Measurements from ENCODE around the gene LAGE3. TPM values are rescaled to one million over a fixed set of nuclear protein-coding genes. Genes with fewer than 3 reads are reported as not detected.

The LAGE3 gene
- total RNA-seq, 2 donors from 2014 or later = 29.5 to 34.1 TPM

DNA sequence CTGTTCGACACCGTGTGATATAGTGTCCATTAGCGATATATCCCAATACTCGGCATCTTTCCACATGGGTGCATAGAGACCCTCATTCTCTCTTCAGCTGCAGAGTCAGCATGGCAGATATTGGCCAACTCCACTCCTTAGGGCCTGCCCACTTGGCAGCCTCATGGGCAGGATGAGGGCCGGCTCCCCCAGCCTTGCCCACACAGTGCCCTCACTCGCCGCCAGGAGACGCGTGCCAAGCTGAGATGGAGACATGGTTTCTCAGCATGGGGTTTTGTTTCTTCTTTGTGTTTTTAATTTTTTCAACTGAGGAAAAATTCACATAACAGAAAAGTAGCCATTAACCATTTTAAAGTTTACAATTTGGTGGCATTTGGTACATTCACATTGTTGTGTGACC, 26.3 kb downstream of the LAGE3 start:
- Mint-ChIP-seq H3K36me3 (ENCODE audit: low read depth) (peaks cover 25% of the 10 kb centered on the region), H3K27me3 (ENCODE audit: insufficient read depth) (peaks cover 3% of the 10 kb centered on the region), H3K9me3 (peaks cover 64% of the 10 kb centered on the region), H3K27ac (no peak overlapping the region), H3K4me1 (no peaks in the 10 kb centered on the region), H3K4me3 (no peak overlapping the region)
- Histone ChIP-seq H3K36me3 (ENCODE audit: control insufficient read depth, insufficient read depth, low read length) (peaks cover 5% of the 10 kb centered on the region), H3K27me3 (ENCODE audit: control insufficient read depth, insufficient read depth, low read length, poor library complexity, severe bottlenecking) (no peaks in the 10 kb centered on the region), H3K9ac (ENCODE audit: extremely low read depth, low read length, poor library complexity, severe bottlenecking) (no peak overlapping the region), H3K4me1 (ENCODE audit: control insufficient read depth, insufficient read depth, low read length) (no peaks in the 10 kb centered on the region), H3K9me3 (ENCODE audit: control insufficient read depth, low read length) (no peaks in the 10 kb centered on the region), H3K4me3 (ENCODE audit: low read length) (no peak overlapping the region), H3K27ac (ENCODE audit: low read depth, low read length) (no peak overlapping the region)
- TF ChIP-seq, protein P1, sequence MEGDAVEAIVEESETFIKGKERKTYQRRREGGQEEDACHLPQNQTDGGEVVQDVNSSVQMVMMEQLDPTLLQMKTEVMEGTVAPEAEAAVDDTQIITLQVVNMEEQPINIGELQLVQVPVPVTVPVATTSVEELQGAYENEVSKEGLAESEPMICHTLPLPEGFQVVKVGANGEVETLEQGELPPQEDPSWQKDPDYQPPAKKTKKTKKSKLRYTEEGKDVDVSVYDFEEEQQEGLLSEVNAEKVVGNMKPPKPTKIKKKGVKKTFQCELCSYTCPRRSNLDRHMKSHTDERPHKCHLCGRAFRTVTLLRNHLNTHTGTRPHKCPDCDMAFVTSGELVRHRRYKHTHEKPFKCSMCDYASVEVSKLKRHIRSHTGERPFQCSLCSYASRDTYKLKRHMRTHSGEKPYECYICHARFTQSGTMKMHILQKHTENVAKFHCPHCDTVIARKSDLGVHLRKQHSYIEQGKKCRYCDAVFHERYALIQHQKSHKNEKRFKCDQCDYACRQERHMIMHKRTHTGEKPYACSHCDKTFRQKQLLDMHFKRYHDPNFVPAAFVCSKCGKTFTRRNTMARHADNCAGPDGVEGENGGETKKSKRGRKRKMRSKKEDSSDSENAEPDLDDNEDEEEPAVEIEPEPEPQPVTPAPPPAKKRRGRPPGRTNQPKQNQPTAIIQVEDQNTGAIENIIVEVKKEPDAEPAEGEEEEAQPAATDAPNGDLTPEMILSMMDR (conservative IDR thresholded peaks at IDR 0.05) = no peak
- no peak for DNase-seq
- WGBS, 2 experiments (ENCODE audit: insufficient coverage in 1 of 2, insufficient read length in 1 of 2) = 98 to 100% methylated on average over 1 to 7 of the region's 9 CpGs

DNA sequence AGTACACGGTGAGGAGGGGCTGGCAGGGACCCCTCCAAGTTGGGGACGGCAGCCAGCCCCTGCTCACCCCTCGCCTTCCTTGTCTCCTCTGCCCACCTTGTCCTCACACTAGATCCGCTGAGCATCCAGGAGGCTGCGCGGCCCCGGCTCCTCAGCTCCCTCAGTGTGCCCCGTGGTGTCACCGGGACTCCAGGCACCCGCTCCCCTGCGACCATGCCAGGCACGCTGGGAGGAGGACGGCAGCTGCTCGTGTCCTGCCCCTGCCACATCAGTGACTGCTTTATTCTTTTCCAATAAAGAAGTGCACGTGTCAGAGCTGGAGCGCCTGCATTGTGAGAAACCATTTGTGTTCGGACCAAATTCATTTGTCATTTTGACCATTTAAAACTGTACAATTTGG, 28.8 kb downstream of the LAGE3 start:
- no peaks in the 10 kb centered on the region for H3K4me1 ChIP-seq (ENCODE audit: control insufficient read depth, insufficient read depth, low read length)
- Mint-ChIP-seq H3K27ac (no peak overlapping the region), H3K4me3 (no peak overlapping the region), H3K36me3 (ENCODE audit: low read depth) (peaks cover 37% of the 10 kb centered on the region), H3K4me1 (no peaks in the 10 kb centered on the region), H3K9me3 (peaks cover 67% of the 10 kb centered on the region), H3K27me3 (ENCODE audit: insufficient read depth) (no peaks in the 10 kb centered on the region)
- no peak overlapping the region for H3K9ac ChIP-seq (ENCODE audit: extremely low read depth, low read length, poor library complexity, severe bottlenecking)
- no peaks in the 10 kb centered on the region for H3K27me3 ChIP-seq (ENCODE audit: control insufficient read depth, insufficient read depth, low read length, poor library complexity, severe bottlenecking)
- H3K36me3 ChIP-seq (ENCODE audit: control insufficient read depth, insufficient read depth, low read length) = peaks cover 12% of the 10 kb centered on the region
- 96 to 97% methylated on average over 9 to 16 of the region's 17 CpGs for WGBS, 2 experiments (ENCODE audit: insufficient coverage in 1 of 2, insufficient read length in 1 of 2)
- DNase-seq = no peak
- no peaks in the 10 kb centered on the region for H3K9me3 ChIP-seq (ENCODE audit: control insufficient read depth, low read length)
- H3K4me3 ChIP-seq (ENCODE audit: low read length) = no peak overlapping the region
- TF ChIP-seq, protein P1 (conservative IDR thresholded peaks at IDR 0.05) = no peak
- H3K27ac ChIP-seq (ENCODE audit: low read depth, low read length) = no peak overlapping the region

DNA sequence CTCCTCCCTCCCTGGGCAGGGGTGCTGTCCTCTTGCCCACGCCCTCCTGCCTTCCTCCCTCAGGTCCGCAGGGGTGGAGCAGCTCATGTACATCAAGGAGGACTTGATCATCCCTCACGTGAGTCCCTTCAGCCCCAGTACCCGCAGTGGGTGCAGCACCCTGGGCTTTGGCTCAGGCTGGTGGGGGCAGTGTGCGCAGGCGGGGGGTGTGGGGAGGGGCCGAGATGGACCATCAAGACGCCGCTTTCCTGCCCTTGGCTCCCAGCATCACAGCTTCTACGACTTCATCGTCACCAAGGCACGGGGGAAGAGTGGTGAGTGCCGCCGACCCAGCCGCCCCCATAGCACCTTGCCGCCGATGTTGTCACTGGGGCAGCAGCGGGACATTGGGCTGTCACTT, 29.5 kb downstream of the LAGE3 start:
- H3K27me3 Mint-ChIP-seq (ENCODE audit: insufficient read depth) = no peaks in the 10 kb centered on the region
- H3K36me3 ChIP-seq (ENCODE audit: control insufficient read depth, insufficient read depth, low read length) = peaks cover 12% of the 10 kb centered on the region
- H3K4me3 Mint-ChIP-seq = no peak overlapping the region
- no peak overlapping the region for H3K4me3 ChIP-seq (ENCODE audit: low read length)
- WGBS, 2 experiments (ENCODE audit: insufficient coverage in 1 of 2, insufficient read length in 1 of 2) = 97% methylated on average over 18 of the region's 18 CpGs; no CpG with 5 or more reads in 1 of the 2 experiments
- H3K9me3 ChIP-seq (ENCODE audit: control insufficient read depth, low read length) = no peaks in the 10 kb centered on the region
- H3K36me3 Mint-ChIP-seq (ENCODE audit: low read depth) = peaks cover 36% of the 10 kb centered on the region
- no peak overlapping the region for H3K27ac ChIP-seq (ENCODE audit: low read depth, low read length)
- H3K4me1 Mint-ChIP-seq = no peaks in the 10 kb centered on the region
- H3K9me3 Mint-ChIP-seq = peaks cover 67% of the 10 kb centered on the region
- TF ChIP-seq, protein P1 (conservative IDR thresholded peaks at IDR 0.05) = no peak
- no peak overlapping the region for H3K9ac ChIP-seq (ENCODE audit: extremely low read depth, low read length, poor library complexity, severe bottlenecking)
- no peaks in the 10 kb centered on the region for H3K27me3 ChIP-seq (ENCODE audit: control insufficient read depth, insufficient read depth, low read length, poor library complexity, severe bottlenecking)
- H3K27ac Mint-ChIP-seq = no peak overlapping the region
- H3K4me1 ChIP-seq (ENCODE audit: control insufficient read depth, insufficient read depth, low read length) = no peaks in the 10 kb centered on the region
- DNase-seq = no peak
